GM18868 (cell line): ENCODE data around the gene MCCC1.
"Not testable (repeated sequence)": the region's sequence is repeated elsewhere in the genome, so short reads cannot be mapped to it uniquely, and the experiment has no call there.

Experiments
- ATAC-seq: cut with Tn5 transposase; IDR thresholded peaks from one replicate; pipeline ENCODE4 v1.9.1; 2021; ENCODE audit warnings: mild to moderate bottlenecking, moderate library complexity; ENCODE audit not compliant: unreplicated experiment

MCCC1 gene

DNA sequence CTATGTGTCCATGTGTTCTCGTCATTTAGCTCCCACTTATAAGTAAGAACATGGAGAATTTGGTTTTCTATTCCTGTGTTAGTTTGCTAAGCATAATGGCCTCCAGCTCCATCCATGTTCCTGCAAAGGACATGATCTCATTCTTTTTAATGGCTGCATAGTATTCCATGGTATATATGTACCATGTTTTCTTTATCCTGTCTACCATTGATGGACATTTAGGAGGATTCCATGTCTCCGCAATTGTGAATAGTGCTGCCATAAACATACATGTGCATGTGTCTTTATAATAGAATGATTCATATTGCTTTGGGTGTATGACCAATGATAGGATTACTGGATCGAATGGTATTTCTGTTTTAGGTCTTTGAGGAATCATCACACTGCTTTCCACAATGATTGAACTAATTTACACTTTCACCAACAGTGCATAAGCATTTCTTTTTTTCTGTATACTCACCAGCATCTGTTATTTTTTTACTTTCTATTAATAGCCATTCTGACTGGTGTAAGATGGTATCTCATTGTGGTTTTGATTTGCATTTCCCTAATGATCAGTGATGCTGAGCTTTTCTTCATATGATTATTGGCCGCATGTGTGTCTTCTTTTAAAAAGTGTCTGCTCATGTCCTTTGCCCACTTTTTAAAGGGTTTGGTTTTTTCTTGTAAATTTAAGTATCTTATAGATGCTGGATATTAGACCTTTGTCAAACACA, 105.7 kb downstream of the MCCC1 start:
- ATAC-seq = not testable (repeated sequence)

GRCh38 chr3:182989566-182989965, 109.7 kb downstream of the MCCC1 start:
- ATAC-seq = no peak

DNA sequence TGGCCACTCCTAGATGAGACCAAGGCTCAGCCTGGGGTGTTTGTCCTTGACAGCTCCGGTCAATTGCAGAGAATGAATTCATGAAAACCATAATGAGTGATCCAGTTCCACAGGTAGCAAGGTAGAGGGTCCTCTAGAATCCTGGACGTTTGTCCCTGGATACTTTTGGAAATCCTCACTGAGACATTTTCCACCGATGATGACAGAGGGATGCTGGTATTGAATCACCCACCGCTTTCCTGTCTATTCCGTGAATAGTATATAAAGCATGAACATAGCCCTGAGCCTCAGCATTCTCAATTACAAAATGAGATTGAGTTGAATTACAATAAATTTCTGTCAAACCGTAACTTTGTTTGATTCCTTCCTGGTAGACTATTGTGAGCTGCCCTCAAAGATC, 113.3 kb downstream of the MCCC1 start:
- no peak for ATAC-seq

DNA sequence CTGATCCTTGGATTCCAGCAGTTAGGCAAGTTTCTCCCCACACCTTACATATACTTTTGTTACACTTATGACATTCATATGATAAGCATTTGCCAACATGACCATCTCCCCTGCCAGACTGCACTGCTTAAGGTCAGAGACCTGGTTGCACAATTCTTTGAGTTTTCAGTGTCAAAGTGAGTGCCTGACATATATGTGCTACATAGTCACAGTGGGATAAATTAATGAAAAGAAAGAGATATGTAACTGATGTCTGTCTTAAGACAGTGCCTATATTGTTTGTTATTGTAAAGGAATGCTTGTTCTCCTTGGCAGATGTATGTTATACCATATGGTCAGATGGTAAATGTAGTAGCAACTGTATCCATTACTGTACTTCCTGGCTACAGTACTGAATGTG, 115.4 kb downstream of the MCCC1 start:
- ATAC-seq = no peak

DNA sequence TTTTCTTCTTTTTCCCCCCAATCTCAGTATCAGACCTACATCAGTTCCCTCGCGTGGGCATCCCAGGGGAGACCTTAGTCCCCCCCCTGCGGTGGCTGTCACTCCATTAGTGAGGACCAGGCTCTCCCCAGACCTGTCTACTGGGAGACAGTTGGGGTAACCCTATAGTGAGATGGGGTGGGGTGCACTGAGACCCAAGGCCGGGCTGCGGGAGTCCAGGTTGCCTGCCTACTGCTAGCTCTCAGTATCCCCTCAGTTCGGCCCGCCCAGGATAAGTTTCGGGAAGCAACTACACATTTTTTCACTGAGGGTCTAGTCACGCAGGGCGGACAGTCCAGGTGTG, 118.3 kb downstream of the MCCC1 start:
- ATAC-seq = no peak

DNA sequence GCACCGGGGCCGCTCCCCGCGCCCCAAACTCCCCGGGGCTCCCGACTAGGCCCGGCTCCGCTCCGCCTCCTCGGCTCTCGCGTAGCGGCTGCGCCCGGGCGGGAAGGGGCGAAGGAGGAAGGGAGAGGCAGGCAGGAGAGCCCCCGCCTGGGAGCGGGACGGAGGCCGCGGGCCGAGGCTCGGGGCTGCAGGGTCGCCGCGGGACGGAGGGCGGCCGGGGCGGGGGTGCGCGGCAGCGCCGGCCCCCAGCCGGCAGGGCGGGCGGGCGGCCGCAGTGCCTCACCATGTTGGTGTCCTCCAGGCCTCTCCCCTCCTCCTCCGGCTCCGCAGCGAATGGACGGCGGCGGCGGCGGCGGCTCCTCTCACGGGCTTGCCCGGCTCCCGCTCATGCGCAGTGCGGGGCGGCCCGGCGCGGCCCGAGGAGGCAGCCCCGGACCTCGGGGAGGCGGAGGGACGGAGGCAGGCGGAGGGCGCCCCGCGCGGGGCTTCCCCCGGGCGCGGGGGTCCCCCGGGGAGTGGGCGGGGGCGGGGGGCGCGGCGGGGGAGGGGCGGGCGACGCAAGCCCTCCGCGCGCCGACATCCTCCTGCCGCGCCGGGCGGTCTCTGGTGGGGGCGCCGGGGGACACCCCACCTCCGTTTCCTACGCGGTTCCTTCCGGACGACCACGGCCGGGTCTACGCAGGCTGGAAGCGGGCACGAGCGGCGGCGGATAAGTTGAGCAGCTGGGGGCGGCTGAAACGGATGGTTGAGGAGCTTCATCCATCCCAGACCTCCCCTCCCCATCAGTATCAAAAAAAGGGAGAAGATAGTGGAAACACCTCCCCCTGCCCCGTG, 118.9 kb downstream of the MCCC1 start, which contains the start of gene DCUN1D1:
TSS of gene DCUN1D1 (minus strand) at position 335 of the 834 bp plus-strand sequence. CDS start at position 286, 49 bp downstream.
- ATAC-seq = peak; percentile 90

DNA sequence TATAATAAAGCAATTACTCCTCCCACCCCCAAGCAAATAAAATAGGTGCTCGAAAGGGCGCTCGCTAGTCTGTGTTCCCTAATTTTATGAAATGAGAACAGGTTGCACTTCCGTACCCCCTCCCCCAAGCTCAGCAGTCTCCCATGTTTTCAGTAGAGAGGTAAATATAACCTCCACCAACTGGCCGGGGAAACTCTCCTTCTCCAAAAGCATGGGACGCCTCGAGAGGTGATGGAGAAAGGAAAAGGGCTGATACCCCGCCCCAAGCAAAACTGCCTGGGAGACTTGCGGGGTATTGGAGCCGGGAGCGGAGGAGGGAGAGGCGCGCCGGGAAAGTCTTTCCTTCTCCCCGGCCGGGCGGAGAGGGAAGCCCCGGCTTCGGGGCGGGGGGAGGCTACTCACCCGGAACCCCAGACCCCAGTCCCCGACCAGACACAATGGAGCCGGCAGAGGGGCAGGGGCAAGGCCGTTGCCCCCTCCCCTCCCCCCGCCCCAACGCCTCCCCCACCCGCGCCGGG, 119.6 kb downstream of the MCCC1 start:
- peak; percentile 5 for ATAC-seq

DNA sequence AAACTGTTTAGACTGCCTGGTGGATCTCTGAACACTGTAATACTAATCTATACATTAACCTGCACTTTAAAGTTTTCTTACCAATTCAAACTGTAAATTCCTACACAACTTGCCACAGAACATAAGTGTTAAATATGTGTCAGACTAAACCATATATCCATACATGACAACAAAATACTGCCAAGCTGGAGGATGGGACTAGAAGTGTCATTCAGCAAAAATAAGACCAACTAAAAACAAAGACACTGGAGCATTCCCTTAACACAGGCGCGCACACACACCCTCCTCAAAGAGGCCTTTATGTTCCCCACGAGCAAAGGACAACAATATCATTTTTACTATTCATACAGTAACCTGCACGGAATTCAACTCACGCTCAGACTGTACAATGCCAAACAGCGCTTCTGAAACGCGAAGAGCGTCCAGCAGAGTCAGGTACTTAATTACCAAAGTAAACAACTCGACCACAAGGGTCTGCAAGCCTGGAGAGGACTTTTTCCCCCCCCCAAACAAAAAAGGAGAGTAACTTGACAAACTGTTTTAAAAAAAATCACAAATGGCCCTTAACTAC, 120.1 kb downstream of the MCCC1 start:
- no peak for ATAC-seq

GRCh38 chr3:182978387-182978786, 120.9 kb downstream of the MCCC1 start:
- ATAC-seq = no peak

DNA sequence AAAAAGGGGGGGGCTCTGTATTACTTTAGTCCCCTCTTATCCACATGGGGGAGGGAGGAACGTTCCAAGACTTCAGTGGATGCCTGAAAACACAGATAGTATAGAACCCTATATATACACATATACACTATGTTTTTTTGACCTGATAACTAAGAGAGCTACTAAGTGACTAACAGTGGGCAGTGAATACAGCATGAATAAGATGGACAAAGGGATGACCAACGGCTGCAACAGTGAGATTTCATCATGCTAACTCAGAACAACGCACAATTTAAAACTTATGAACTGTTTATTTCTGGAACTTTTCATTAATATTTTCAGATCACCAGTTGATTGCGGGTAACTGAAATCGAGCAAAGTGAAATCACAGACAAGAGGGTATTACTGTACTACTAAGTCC, 126.2 kb downstream of the MCCC1 start:
- ATAC-seq = no peak

DNA sequence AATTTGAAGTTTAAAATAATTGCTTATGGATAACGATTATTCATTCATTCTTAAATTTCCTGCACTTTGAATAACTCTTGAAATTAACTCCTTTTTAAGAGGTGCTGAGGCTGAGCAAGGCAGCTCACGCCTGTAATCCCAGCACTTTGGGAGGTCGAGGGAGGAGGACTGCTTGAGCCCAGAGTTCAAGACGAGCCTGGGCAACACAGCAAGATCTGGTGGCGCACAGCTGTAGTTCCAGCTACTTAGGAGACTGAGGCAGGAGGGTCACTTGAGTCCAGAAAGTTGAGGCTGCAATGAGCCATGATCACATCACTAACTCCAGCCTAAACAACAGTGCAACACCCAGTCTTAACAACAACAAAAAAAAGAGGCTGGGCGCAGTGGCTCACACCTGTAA, 126.9 kb downstream of the MCCC1 start:
- no peak for ATAC-seq

DNA sequence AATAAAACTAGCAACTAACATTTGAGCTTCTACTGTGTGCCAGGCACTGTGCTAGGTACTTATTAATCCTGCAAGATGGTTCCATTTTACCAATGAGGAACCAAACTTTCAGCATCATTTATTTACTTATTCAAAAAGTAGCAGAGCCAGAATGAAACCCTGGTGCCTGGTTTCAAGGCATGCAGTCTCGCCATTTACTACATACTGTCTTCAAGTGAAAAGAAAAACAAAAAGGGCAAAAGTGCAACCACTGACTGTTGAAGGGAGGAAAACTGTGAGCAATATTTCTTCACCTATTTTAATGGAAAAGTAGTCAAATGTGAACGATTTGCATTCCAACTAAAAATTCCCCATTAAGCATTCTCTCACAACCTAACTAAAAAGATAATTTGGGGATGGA, 127.7 kb downstream of the MCCC1 start:
- ATAC-seq = no peak

DNA sequence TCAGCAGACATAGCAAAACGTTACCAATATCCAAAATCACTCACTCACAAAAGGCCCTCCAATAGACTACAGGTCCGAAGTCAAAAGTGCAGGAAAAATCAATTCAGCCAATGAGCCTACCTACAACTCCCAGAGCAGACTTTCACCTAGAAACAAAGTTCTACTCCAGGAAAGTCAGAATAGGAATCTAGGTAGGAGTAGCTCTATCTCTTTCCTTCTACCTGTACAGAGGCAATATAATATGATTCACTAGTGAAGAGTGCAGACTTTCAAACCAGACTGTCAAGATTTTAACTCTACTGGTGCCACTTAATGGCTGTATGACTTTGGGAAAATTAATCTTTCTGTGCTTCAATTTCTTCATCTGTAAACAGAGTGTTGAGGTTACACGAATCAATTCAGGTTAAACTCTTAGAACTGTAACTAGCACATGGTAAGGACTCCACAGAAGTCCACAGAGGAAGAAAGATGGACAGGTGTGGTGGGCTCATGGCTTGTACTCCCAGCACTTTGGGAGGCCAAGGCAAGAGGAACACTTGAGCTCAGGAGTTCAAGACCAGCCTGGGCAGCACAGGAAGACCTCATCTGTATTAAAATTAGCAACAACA, 128.4 kb downstream of the MCCC1 start:
- no peak for ATAC-seq

DNA sequence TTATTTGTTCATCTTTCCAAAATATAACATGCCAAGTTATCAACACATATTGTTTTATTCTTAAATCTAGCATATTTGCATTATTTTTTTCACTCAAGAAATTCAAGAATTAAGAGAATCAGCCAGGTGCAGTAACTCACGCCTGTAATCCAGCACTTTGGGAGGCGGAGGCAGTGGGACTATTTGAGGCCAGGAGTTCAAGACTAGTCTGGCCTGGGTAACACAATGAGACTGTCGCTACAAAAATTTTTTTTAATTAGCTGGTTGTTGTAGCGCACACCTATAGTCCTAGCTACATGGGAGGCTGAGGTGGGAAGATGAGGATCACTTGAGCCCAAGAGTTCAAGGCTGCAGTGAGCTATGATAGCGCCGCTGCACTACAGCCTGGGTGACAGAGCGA, 129.4 kb downstream of the MCCC1 start:
- ATAC-seq = no peak

DNA sequence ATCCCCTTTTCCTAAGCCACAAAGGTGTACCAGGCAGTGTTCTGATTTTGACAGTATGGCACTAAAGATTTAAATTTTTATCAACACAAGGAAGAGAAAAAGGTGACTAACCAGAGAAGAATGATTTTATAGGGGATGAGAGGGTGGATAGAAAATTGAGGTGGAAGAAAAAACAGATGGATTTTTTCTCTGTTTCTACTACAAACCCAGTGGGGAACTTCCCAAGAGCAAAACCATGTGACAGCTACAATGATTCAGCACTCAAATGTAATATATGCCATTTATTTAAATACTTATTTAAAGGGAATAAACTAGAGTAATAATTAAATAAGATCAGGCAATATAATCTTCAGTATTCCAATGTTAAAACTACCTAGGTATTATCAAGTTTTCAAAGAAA, 130.0 kb downstream of the MCCC1 start:
- no peak for ATAC-seq

DNA sequence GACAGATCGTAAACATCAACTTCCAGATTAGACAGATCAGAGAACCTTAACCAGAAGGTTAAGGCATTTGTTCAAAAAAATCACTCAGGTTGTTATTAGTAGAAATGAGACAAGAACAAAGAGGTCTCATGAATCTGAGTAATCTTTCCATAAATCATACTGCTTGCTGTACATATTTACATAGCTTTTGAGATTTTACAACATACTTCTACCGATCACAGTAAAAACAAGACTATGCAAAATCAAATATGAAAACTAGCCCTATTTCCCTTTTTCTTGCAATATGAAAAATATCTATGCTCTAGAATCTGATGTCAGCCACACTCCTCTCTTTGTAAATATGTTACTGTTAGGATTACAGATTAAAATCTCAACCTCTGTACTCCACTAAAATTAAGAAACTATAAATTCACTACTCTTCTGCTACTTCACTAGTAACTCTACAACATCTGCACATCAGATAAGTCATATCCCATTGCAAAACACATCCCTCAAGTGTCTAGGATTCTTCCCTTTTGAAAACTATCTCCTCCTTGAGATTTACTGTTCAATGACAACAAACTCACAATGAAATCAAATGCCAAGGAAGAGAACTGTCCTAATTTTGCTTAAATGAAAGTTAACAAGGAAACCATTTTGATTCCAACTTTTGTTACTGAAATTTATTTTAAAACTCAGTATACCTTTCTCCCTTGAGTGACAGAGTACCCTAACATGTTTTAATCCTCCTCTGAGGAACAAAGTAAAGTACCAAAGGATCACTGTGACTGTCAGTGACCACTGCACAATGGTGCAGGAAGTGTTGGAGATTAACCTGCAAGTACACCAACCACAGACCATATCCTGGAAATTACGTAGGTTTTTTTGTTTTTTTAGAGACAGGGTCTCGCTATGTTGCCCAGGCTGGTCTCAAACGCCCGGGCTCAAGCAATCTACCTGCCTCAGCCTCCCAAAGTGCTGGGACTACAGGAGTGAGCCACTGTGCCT, 131.8 kb downstream of the MCCC1 start:
- peak; percentile 48 for ATAC-seq

GRCh38 chr3:182965861-182966366, 133.4 kb downstream of the MCCC1 start:
- ATAC-seq = no peak
